ENCODE measurements around the gene DNAH10. TPM values are rescaled to one million over a fixed set of nuclear protein-coding genes. Genes with fewer than 3 reads are reported as not detected.

DNAH10 gene
- total RNA-seq, 2 experiments from 2014 or later, result 0.11 to 0.19 TPM

- Histone ChIP-seq H3K79me2 (ENCODE audit: insufficient read depth, low read depth, low read length) (no peaks in the 10 kb centered on the region; the same call in 1 of the 2 replicates), H3K27ac (ENCODE audit: low read depth, low read length, poor library complexity, severe bottlenecking) (no peak overlapping the region), H3K4me3 (ENCODE audit: low read depth, low read length, poor library complexity, severe bottlenecking) (no peak overlapping the region), H3K9me3 (ENCODE audit: low read length) (no peaks in the 10 kb centered on the region), H3K4me2 (ENCODE audit: low read length) (no peak overlapping the region), H4K20me1 (ENCODE audit: insufficient read depth, low read length) (0 out of 2 replicates have a peak, but pooled peaks cover 3% of the 10 kb centered on the region), H3K4me1 (ENCODE audit: insufficient read depth, low read length, poor library complexity, severe bottlenecking) (no peaks in the 10 kb centered on the region), H2AFZ (ENCODE audit: low read length) (no peak overlapping the region), H3K9me2 (ENCODE audit: insufficient read depth, low read length) (no peaks in the 10 kb centered on the region), H3K36me3 (ENCODE audit: insufficient read depth, low read length) (peaks cover 28% of the 10 kb centered on the region; the same call in 1 of the 2 replicates)
- TF ChIP-seq EZH2phosphoT487 (IDR thresholded peaks at IDR 0.05; ENCODE audit: borderline replicate concordance, low read depth, low read length), result no peak
- intact Hi-C loops (cut with micrococcal nuclease; ENCODE audit: unreplicated experiment), result loop anchor here (5.0 kb wide), 1 partner anchor 180 kb away; no protein-coding TSS in a partner anchor
- POLR2A ChIA-PET, result no interaction called here
- no TSS peak for BruUV-seq (replicated peaks)
- CTCF ChIA-PET (ENCODE audit: unreplicated experiment), result no interaction called here
- no peak for DNase-seq (ENCODE audit: low spot score)
Measured at GRCh38 chr12:123982269-123982668, 220.2 kb downstream of the DNAH10 start.

- peaks cover 39% of the 10 kb centered on the region; the same call in 1 of the 2 replicates for H3K36me3 ChIP-seq (ENCODE audit: insufficient read depth, low read length)
- no peaks in the 10 kb centered on the region; the same call in 1 of the 2 replicates for H3K79me2 ChIP-seq (ENCODE audit: insufficient read depth, low read depth, low read length)
- no peak overlapping the region for H3K4me2 ChIP-seq (ENCODE audit: low read length)
- intact Hi-C loops (cut with micrococcal nuclease; ENCODE audit: unreplicated experiment), result loop anchor here (1.0 to 5.0 kb wide), 2 partner anchors 80 to 182 kb away; no protein-coding TSS in a partner anchor
- no peak overlapping the region for H2AFZ ChIP-seq (ENCODE audit: low read length)
- H4K20me1 ChIP-seq (ENCODE audit: insufficient read depth, low read length), result 0 out of 2 replicates have a peak, but pooled peaks cover 3% of the 10 kb centered on the region
- TF ChIP-seq CTCF (conservative IDR thresholded peaks at IDR 0.05; ENCODE audit: low read length) (peak; percentile 83), EZH2phosphoT487 (IDR thresholded peaks at IDR 0.05; ENCODE audit: borderline replicate concordance, low read depth, low read length) (no peak)
- H3K9me3 ChIP-seq (ENCODE audit: low read length), result no peaks in the 10 kb centered on the region
- ChIA-PET CTCF (ENCODE audit: unreplicated experiment) (no interaction called here), POLR2A (interaction anchor here (0.6 kb wide), 1 partner anchor 357 kb away, joined by 6 read pairs; no protein-coding TSS in a partner anchor)
- peak; percentile 76 for DNase-seq (ENCODE audit: low spot score)
- BruUV-seq (replicated peaks), result no TSS peak
- no peaks in the 10 kb centered on the region for H3K9me2 ChIP-seq (ENCODE audit: insufficient read depth, low read length)
- H3K4me3 ChIP-seq (ENCODE audit: low read depth, low read length, poor library complexity, severe bottlenecking), result no peak overlapping the region
- no peak overlapping the region for H3K27ac ChIP-seq (ENCODE audit: low read depth, low read length, poor library complexity, severe bottlenecking)
- no peaks in the 10 kb centered on the region for H3K4me1 ChIP-seq (ENCODE audit: insufficient read depth, low read length, poor library complexity, severe bottlenecking)
Measured at GRCh38 chr12:123983822-123984485, 221.9 kb downstream of the DNAH10 start.

GRCh38 chr12:123984903-123985302 lies 222.8 kb downstream of the DNAH10 start:
- no peak for TF ChIP-seq EZH2phosphoT487 (IDR thresholded peaks at IDR 0.05; ENCODE audit: borderline replicate concordance, low read depth, low read length)
- no peak for TF ChIP-seq CTCF (conservative IDR thresholded peaks at IDR 0.05; ENCODE audit: low read length)
- Histone ChIP-seq H3K4me3 (ENCODE audit: low read depth, low read length, poor library complexity, severe bottlenecking) (no peak overlapping the region), H3K79me2 (ENCODE audit: insufficient read depth, low read depth, low read length) (no peaks in the 10 kb centered on the region; the same call in 1 of the 2 replicates), H3K4me1 (ENCODE audit: insufficient read depth, low read length, poor library complexity, severe bottlenecking) (no peaks in the 10 kb centered on the region), H3K4me2 (ENCODE audit: low read length) (no peak overlapping the region), H3K9me2 (ENCODE audit: insufficient read depth, low read length) (no peaks in the 10 kb centered on the region), H4K20me1 (ENCODE audit: insufficient read depth, low read length) (0 out of 2 replicates have a peak, but pooled peaks cover 3% of the 10 kb centered on the region), H3K36me3 (ENCODE audit: insufficient read depth, low read length) (peaks cover 40% of the 10 kb centered on the region; the same call in 1 of the 2 replicates), H3K27ac (ENCODE audit: low read depth, low read length, poor library complexity, severe bottlenecking) (no peak overlapping the region), H3K9me3 (ENCODE audit: low read length) (no peaks in the 10 kb centered on the region), H2AFZ (ENCODE audit: low read length) (no peak overlapping the region)
- DNase-seq (ENCODE audit: low spot score), result no peak
- ChIA-PET POLR2A (no interaction called here), CTCF (ENCODE audit: unreplicated experiment) (interaction anchor here (0.5 to 1.2 kb wide), 2 partner anchors 58 to 213 kb away, joined by 3 read pairs; no protein-coding TSS in a partner anchor)
- intact Hi-C loops (cut with micrococcal nuclease; ENCODE audit: unreplicated experiment), result loop anchor here (1.0 to 5.0 kb wide), 2 partner anchors 81 to 183 kb away; no protein-coding TSS in a partner anchor
- no TSS peak for BruUV-seq (replicated peaks)

Small RNA genes within 50 kb of the gene (small RNA-seq; reads per million reads assigned to genes)
- gene AC068790.4 (not detected), gene AC068790.6 (not detected)

Other genes with a start within 250 kb of the DNAH10 start
- 0.05 and 0.38 TPM in 2 replicates for gene RILPL1, start 228.6 kb upstream of the DNAH10 start, total RNA-seq (2014; rRNA removed; shearing (Covaris generic))
- gene RILPL1, start 228.6 kb upstream of the DNAH10 start, total RNA-seq (2022), result 0.74 and 0.86 TPM in 2 replicates
- 89.3 and 94.9 TPM in 2 replicates for gene TMED2, start 177.7 kb upstream of the DNAH10 start, total RNA-seq (2014; rRNA removed; shearing (Covaris generic))
- 146 and 154 TPM in 2 replicates for gene TMED2, start 177.7 kb upstream of the DNAH10 start, total RNA-seq (2022)
- 56.6 and 78.6 TPM in 2 replicates for gene DDX55, start 160.2 kb upstream of the DNAH10 start, total RNA-seq (2014; rRNA removed; shearing (Covaris generic))
- 44.2 and 48.7 TPM in 2 replicates for gene DDX55, start 160.2 kb upstream of the DNAH10 start, total RNA-seq (2022)
- 60.3 and 93.4 TPM in 2 replicates for gene EIF2B1, start 128.6 kb upstream of the DNAH10 start, total RNA-seq (2014; rRNA removed; shearing (Covaris generic))
- 69.8 and 72.8 TPM in 2 replicates for gene EIF2B1, start 128.6 kb upstream of the DNAH10 start, total RNA-seq (2022)
- 14.3 and 18.1 TPM in 2 replicates for gene GTF2H3, start 128.5 kb upstream of the DNAH10 start, total RNA-seq (2014; rRNA removed; shearing (Covaris generic))
- gene GTF2H3, start 128.5 kb upstream of the DNAH10 start, total RNA-seq (2022), result 49.1 and 51.5 TPM in 2 replicates
- gene TCTN2, start 91.2 kb upstream of the DNAH10 start, total RNA-seq (2014; rRNA removed; shearing (Covaris generic)), result 6.3 and 7.8 TPM in 2 replicates
- 3.7 and 4.7 TPM in 2 replicates for gene TCTN2, start 91.2 kb upstream of the DNAH10 start, total RNA-seq (2022)
- gene ATP6V0A2, start 49.9 kb upstream of the DNAH10 start, total RNA-seq (2014; rRNA removed; shearing (Covaris generic)), result 44.2 and 52.8 TPM in 2 replicates
- gene ATP6V0A2, start 49.9 kb upstream of the DNAH10 start, total RNA-seq (2022), result 59.0 and 68.1 TPM in 2 replicates
- 2.5 and 3.1 TPM in 2 replicates for gene CCDC92, start 210.5 kb downstream of the DNAH10 start, total RNA-seq (2014; rRNA removed; shearing (Covaris generic))
- 10.2 and 12.3 TPM in 2 replicates for gene CCDC92, start 210.5 kb downstream of the DNAH10 start, total RNA-seq (2022)
- gene ZNF664, start 210.9 kb downstream of the DNAH10 start, total RNA-seq (2014; rRNA removed; shearing (Covaris generic)), result 45.6 and 60.0 TPM in 2 replicates
- gene ZNF664, start 210.9 kb downstream of the DNAH10 start, total RNA-seq (2022), result 59.8 and 67.1 TPM in 2 replicates